ENCODE measurements around the gene DENND5B.
A peak's percentile ranks its signal among the peaks of the same experiment; 100 is the strongest.

The DENND5B gene

GRCh38 chr12:31361730-31362114 lies 229.2 kb downstream of the DENND5B start:
- Histone ChIP-seq H3K4me3 (ENCODE audit: low read length) (no peak overlapping the region), H3K9ac (ENCODE audit: low read length) (peak overlapping the region; percentile 56)

DNA sequence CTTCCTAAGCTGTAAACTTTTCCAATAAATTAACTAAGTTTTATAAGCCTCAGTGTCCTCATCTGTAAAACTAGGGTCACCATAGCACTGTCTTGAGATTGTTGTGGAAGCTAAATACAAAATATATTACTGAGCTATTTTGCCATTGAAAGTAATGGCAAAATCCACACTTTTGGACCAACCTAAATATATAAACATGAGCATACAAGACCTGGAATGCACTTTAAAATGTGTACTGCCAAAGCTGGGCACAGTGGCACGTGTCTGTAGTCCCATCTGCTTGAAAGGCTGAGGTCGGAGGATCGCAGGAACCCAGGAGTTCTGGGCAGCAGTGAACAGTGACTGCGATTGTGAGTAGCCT lies 235.2 kb downstream of the DENND5B start:
- H3K9ac ChIP-seq (ENCODE audit: low read length), result peak overlapping the region; percentile 50
- no peak overlapping the region for H3K4me3 ChIP-seq (ENCODE audit: low read length)
- no peaks in the 10 kb centered on the region for H3K36me3 ChIP-seq (ENCODE audit: control insufficient read depth, insufficient read depth, low read length)
- H3K4me1 ChIP-seq (ENCODE audit: control insufficient read depth, insufficient read depth, low read length), result peaks cover 9% of the 10 kb centered on the region
- no peaks in the 10 kb centered on the region for H3K9me3 ChIP-seq (ENCODE audit: control insufficient read depth, low read length)
- no peaks in the 10 kb centered on the region for H3K27me3 ChIP-seq (ENCODE audit: control insufficient read depth, insufficient read depth, low read length)

More at GRCh38 chr12:31361730-31362114, 229.2 kb downstream of the DENND5B start:
- Histone ChIP-seq H3K4me1 (ENCODE audit: control insufficient read depth, insufficient read depth, low read length) (peaks cover 20% of the 10 kb centered on the region), H3K27me3 (ENCODE audit: control insufficient read depth, insufficient read depth, low read length) (no peaks in the 10 kb centered on the region), H3K36me3 (ENCODE audit: control insufficient read depth, insufficient read depth, low read length) (no peaks in the 10 kb centered on the region), H3K9me3 (ENCODE audit: control insufficient read depth, low read length) (no peaks in the 10 kb centered on the region)

DNA sequence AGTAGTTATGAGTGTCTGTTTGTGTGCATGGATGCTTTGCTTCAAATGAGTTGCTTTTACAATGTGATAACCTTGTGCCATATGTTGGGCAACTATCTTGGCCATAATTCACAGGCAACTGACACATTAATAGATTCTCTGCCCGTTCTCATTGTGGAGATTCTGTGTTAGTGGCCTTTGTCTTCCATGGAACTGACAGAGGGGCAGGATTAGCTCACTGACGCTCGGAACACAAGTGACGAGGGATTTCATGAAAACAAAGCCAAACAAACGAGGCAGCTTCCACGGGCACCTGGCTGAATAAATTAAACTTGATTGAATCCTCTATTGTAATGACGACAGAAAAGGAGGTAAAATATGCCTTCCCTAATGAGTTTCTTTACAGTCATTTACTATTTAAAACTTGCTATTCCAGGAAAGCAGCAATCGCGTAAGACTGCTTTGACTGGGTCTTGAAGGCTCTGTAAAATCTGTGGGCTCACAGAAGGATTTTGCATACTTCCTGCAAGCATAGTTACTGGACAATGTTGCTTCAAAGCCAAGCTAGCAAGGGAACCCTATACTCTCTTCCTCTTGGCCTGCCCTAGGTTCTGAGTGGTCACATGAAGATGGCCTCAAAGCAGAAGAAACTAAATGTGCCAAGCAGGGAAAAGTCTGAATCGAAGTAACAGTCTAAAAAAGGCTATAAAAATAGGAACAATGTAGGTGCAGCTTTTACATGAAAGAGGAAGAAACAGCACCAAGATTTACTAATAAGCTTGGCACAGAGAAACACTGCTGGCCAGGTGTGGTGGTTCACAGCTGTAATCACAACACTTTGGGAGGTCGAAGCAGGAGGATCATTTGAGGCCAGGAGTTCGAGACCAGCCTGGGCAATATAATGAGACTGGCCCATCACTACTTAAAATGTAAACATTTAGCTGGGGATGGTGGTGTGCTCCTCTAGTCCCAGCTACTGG lies 236.9 kb downstream of the DENND5B start:
- Histone ChIP-seq H3K9ac (ENCODE audit: low read length) (no peak overlapping the region), H3K4me1 (ENCODE audit: control insufficient read depth, insufficient read depth, low read length) (peaks cover 9% of the 10 kb centered on the region), H3K4me3 (ENCODE audit: low read length) (no peak overlapping the region), H3K9me3 (ENCODE audit: control insufficient read depth, low read length) (no peaks in the 10 kb centered on the region), H3K27me3 (ENCODE audit: control insufficient read depth, insufficient read depth, low read length) (no peaks in the 10 kb centered on the region), H3K36me3 (ENCODE audit: control insufficient read depth, insufficient read depth, low read length) (no peaks in the 10 kb centered on the region)

DNA sequence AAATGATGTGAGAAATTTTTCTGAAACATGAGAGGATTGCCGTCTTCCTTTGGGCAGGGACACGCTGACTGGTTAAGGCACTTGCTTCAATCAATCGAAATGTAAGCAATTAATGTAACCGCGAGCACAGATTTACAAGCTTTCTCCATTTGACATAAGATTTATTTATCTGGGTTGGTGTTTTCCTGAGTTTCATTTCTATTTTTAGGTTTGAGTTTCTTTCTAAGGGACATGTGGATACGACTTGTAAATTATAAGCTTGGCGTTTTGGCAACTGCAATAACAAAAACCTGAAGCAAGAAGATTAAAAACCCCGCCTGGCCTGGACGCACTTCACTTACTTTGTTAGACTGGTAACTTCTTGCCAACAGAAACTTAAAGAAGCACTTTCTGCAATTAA lies 244.7 kb downstream of the DENND5B start:
- no peak overlapping the region for H3K9ac ChIP-seq (ENCODE audit: low read length)
- H3K9me3 ChIP-seq (ENCODE audit: control insufficient read depth, low read length), result no peaks in the 10 kb centered on the region
- no peaks in the 10 kb centered on the region for H3K4me1 ChIP-seq (ENCODE audit: control insufficient read depth, insufficient read depth, low read length)
- no peaks in the 10 kb centered on the region for H3K36me3 ChIP-seq (ENCODE audit: control insufficient read depth, insufficient read depth, low read length)
- no peaks in the 10 kb centered on the region for H3K27me3 ChIP-seq (ENCODE audit: control insufficient read depth, insufficient read depth, low read length)
- no peak overlapping the region for H3K4me3 ChIP-seq (ENCODE audit: low read length)

DNA sequence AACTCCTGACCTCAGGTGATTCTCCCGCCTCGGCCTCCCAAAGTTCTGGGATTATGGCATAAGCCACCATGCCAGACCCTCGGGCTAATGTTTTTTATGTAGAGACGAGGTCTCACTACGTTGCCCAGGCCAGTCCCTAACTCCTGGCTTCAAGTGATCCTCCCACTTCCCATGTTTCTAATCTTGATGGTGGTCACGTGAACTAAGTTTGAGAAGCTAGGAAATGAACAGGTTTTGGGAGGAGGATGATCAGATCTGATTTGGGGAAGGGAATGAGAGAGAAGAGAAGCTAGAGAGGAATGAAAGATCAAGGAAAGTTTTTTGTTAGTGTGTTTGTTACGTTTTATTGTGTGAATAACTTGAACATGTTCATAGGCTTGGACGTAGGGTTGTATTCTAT lies 247.8 kb downstream of the DENND5B start:
- Histone ChIP-seq H3K9ac (ENCODE audit: low read length) (no peak overlapping the region), H3K36me3 (ENCODE audit: control insufficient read depth, insufficient read depth, low read length) (no peaks in the 10 kb centered on the region), H3K27me3 (ENCODE audit: control insufficient read depth, insufficient read depth, low read length) (no peaks in the 10 kb centered on the region), H3K4me1 (ENCODE audit: control insufficient read depth, insufficient read depth, low read length) (no peaks in the 10 kb centered on the region), H3K4me3 (ENCODE audit: low read length) (no peak overlapping the region), H3K9me3 (ENCODE audit: control insufficient read depth, low read length) (no peaks in the 10 kb centered on the region)

GRCh38 chr12:31342286-31342685 lies 248.7 kb downstream of the DENND5B start:
- H3K27me3 ChIP-seq (ENCODE audit: control insufficient read depth, insufficient read depth, low read length), result no peaks in the 10 kb centered on the region
- H3K36me3 ChIP-seq (ENCODE audit: control insufficient read depth, insufficient read depth, low read length), result no peaks in the 10 kb centered on the region
- H3K9me3 ChIP-seq (ENCODE audit: control insufficient read depth, low read length), result no peaks in the 10 kb centered on the region
- no peak overlapping the region for H3K4me3 ChIP-seq (ENCODE audit: low read length)
- H3K4me1 ChIP-seq (ENCODE audit: control insufficient read depth, insufficient read depth, low read length), result no peaks in the 10 kb centered on the region
- no peak overlapping the region for H3K9ac ChIP-seq (ENCODE audit: low read length)

DNA sequence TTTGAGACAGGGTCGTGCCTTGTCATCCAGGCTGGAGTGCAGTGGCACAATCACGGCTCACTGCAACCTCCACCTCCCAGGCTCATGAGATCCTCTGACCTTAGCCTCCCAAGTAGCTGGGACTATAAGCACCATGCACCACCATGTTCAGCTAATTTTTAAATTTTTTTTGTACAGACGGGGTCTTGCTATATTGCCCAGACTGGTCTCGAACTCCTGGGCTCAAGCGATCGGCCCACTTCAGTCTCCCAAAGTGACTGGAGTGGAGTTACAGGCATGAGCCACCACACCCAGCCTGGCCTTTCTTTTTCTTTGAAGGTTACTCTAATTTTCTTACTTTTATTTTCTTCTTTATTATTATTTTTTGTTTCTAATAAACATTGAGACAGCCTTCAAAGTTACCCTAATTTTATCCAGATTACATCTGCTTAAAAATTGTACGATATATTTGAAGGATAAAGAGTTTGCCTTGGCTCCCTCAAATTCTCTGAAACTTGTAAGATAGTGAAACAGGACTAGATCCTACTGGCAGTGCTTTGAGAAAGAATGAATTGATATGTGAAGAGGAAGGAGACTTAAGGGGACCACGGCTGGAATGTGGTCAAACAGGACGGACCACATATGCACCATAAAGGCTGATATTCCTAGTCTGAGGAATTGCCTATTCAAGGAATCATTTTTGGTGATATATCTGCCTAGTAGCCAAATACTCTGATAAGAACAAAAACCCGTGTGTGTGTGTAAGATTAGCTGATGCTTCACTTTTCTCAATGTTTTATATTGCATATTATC lies 250.9 kb downstream of the DENND5B start:
- Histone ChIP-seq H3K36me3 (ENCODE audit: control insufficient read depth, insufficient read depth, low read length) (no peaks in the 10 kb centered on the region), H3K27me3 (ENCODE audit: control insufficient read depth, insufficient read depth, low read length) (no peaks in the 10 kb centered on the region), H3K4me1 (ENCODE audit: control insufficient read depth, insufficient read depth, low read length) (no peaks in the 10 kb centered on the region), H3K9me3 (ENCODE audit: control insufficient read depth, low read length) (no peaks in the 10 kb centered on the region), H3K9ac (ENCODE audit: low read length) (no peak overlapping the region), H3K4me3 (ENCODE audit: low read length) (no peak overlapping the region)

DNA sequence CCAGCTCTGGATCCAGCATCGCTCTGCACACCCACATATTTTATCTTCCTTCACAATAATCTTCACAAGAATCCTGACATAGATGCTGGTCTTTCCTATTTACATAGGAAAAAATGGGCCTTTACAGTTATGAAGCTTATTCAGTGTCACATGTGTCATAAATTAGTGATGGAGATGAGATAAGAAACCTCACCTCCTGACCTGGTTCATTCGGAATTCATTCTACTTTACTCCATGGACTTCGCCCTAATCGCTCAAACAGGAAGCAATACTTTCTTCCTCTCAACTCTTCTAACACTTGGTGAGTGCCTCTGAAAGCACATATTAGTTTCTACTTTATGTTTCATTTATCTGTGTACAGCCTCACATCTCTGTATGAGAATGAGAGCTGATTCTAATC lies 253.0 kb downstream of the DENND5B start:
- Histone ChIP-seq H3K9me3 (ENCODE audit: control insufficient read depth, low read length) (no peaks in the 10 kb centered on the region), H3K4me1 (ENCODE audit: control insufficient read depth, insufficient read depth, low read length) (no peaks in the 10 kb centered on the region), H3K27me3 (ENCODE audit: control insufficient read depth, insufficient read depth, low read length) (no peaks in the 10 kb centered on the region), H3K36me3 (ENCODE audit: control insufficient read depth, insufficient read depth, low read length) (no peaks in the 10 kb centered on the region), H3K9ac (ENCODE audit: low read length) (no peak overlapping the region), H3K4me3 (ENCODE audit: low read length) (no peak overlapping the region)

Measured in mucosa of stomach (tissue), 1 donor.